ENCODE results near the gene ETFA. TPM values are rescaled to one million over a fixed set of nuclear protein-coding genes. Genes with fewer than 3 reads are reported as not detected.
"Not testable (repeated sequence)": the region's sequence is repeated elsewhere in the genome, so short reads cannot be mapped to it uniquely, and the experiment has no call there.

The ETFA gene
- polyA plus RNA-seq, 3 donors, result 167 to 177 (median 173) TPM

GRCh38 chr15:76285241-76285825, 25.9 kb downstream of the ETFA start:
- DNase-seq (ENCODE audit: low read depth in 3 of 3, low spot score in 2 of 3), result no peak

GRCh38 chr15:76282465-76282864, 28.8 kb downstream of the ETFA start:
- DNase-seq (ENCODE audit: low read depth in 3 of 3, low spot score in 2 of 3), result no peak

- no peak for DNase-seq (ENCODE audit: low read depth in 3 of 3, low spot score in 2 of 3)
Measured at GRCh38 chr15:76278651-76279050, 32.6 kb downstream of the ETFA start.

- no peak for DNase-seq (ENCODE audit: low read depth in 3 of 3, low spot score in 2 of 3)
Measured at GRCh38 chr15:76274821-76275220, 36.4 kb downstream of the ETFA start.

- no peak for DNase-seq (ENCODE audit: low read depth in 3 of 3, low spot score in 2 of 3)
Measured at GRCh38 chr15:76274226-76274625, 37.0 kb downstream of the ETFA start.

GRCh38 chr15:76270876-76271275, 40.4 kb downstream of the ETFA start:
- no peak for DNase-seq (ENCODE audit: low read depth in 3 of 3, low spot score in 2 of 3)

DNA sequence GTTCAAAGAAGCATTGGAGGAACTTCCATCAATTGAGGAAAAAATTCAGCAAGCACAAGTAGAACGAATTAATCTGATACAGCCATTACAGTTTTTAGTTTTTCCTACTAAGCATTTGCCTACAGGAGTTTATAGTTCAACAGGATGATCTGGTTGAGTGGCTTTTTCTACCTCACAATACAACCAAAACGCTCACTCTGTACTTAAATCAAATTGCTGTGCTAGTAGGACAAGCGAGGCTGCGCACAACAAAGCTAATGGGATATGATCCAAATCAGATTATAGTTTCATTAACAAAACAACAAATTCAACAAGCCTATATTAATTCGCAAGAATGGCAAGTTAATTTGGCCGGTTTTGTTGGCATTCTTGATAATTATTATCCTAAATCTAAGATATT, 44.2 kb downstream of the ETFA start:
- no peak for DNase-seq (ENCODE audit: low read depth in 3 of 3, low spot score in 2 of 3)

- not testable (repeated sequence) for DNase-seq (ENCODE audit: low read depth in 3 of 3, low spot score in 2 of 3)
Measured at GRCh38 chr15:76265769-76266168, 45.5 kb downstream of the ETFA start.

GRCh38 chr15:76260246-76260938, 50.9 kb downstream of the ETFA start:
- no peak for DNase-seq (ENCODE audit: low read depth in 3 of 3, low spot score in 2 of 3)

DNA sequence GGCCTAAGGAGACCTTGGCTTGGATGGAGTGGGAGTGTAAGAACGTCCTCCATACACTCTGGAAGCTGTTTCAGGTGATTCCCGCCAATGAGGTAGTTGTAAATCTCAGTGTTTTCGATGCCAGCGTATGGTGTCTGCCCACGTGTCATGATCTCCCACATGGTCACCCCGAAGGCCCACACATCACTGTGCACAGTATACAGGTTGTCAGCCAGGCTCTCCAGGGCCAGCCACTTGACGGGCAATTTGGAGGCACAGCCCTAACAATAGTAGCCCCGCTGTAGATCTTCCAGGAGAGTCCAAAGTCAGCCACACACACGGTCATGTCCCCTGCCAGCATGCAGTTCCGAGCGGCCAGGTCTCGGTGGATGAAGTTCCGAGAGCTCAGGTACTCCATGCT, 51.9 kb downstream of the ETFA start:
- DNase-seq (ENCODE audit: low read depth in 3 of 3, low spot score in 2 of 3), result no peak

DNA sequence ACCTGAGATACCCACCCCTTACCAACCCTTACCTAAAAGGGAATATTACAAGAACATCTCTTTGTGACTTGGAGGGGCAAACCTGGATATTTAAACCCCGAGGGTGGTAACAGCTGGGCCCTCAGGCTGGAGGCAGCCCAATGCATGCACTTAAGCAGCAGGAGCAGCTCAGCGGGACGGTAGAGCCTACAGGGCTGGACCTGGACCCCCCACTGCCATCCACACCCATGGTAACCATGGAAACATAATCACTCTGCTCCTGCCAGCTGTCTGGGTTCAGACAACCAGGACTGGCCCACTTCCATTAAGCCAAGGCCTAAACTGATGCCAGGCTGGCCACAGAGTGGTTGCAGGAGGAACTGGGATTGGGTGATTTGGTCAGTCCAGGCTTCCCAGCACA, 52.8 kb downstream of the ETFA start:
- DNase-seq (ENCODE audit: low read depth in 3 of 3, low spot score in 2 of 3), result no peak

DNA sequence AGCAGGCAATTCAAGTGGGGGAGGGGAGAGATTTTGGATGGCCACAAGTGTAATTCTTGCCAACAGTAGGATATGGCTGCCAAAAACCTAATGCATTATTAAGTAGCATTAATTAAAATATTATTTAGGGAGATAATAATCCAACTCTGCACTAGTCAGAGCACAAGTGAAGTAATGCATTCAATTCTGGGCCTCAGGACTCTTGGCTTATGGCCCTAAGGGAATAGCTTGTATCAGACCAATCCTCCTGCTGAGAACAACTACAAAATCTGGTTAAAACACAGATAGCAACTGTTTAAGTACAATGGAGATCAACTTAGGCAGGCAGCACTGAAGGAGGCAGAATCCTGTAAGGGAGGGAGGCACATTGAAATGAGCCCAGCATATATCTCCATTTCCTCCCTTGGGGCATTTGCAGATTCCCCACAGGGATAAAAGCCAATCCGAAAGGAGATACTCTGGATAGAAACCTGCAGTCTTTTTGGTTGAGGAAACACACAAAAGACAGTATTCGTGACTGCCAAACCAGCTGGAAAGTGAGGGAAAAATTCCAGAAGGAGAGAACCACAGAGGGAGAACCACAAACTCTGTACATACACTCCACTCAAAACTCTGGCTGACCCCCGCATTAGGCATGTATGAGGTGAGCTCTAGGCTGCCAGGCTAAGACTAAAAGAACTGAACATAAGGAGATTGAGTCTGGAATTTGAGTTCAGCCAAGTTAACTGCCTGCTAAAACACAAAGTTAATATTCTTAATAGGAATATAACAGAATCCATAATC, 57.4 kb downstream of the ETFA start:
- no peak for DNase-seq (ENCODE audit: low read depth in 3 of 3, low spot score in 2 of 3)

DNA sequence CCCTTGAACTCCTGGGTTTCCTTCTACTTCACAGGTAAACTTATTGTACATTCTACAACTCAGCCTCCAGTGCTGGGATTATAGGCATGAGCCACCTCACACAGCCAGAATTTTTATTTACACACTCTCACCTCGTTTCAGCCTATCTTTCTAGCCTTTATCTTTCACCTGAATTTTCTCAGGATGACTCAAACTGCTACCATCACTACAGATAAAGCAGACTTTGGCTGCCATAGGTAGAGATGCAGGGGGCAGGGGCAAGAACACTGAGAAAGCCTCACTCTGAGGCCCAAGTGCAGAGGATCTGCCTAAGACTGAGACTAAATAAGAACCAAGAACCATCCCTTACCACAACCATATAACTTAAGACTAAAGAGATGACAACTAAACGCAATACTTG, 59.0 kb downstream of the ETFA start:
- no peak for DNase-seq (ENCODE audit: low read depth in 3 of 3, low spot score in 2 of 3)

- DNase-seq (ENCODE audit: low read depth in 3 of 3, low spot score in 2 of 3), result no peak
Measured at GRCh38 chr15:76251717-76252116, 59.6 kb downstream of the ETFA start.

DNA sequence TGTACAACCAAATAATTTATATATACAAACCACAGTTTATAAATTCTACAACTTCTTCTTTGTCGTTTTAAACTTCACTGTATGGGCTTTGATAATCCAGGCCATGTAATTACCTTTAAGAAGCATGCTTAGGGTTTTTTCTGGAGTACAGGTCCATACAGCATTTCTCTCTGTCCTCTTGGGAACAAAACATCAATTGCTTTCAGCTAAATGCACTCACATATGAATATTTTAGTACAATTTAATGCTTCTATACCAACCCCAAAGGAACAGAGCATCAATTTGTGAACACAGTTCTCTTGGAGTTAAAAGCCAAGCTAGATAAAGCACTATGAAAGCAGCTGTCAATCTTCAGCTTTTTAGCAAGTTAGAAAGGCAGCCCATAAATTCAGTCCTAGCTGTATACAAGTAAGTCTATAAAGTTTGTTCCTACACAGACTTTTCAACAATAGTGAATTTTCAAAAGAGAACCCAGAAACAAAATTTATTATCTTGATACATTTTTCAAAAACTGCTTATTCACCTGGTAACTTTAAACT, 66.1 kb downstream of the ETFA start:
- no peak for DNase-seq (ENCODE audit: low read depth in 3 of 3, low spot score in 2 of 3)

DNA sequence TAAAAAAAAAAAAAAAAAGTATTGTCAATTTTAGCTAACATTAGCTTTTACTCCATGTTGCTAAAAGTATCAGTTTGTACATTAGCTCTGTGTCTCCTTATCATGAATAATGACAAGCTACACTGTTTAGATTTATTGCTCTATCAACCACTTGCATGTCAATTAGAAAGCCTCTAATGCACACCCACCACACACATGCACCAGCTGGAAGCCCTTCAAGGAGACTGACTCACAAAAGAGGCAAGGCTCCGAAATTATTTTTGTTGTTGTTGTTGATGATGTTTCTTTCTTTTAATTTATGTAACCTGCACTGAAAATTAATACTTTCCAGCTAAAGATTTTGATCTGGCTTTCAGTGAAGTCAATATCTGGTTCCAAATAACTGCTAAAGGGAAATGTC, 71.5 kb downstream of the ETFA start:
- no peak for DNase-seq (ENCODE audit: low read depth in 3 of 3, low spot score in 2 of 3)

GRCh38 chr15:76236350-76236749, 74.9 kb downstream of the ETFA start:
- no peak for DNase-seq (ENCODE audit: low read depth in 3 of 3, low spot score in 2 of 3)

DNA sequence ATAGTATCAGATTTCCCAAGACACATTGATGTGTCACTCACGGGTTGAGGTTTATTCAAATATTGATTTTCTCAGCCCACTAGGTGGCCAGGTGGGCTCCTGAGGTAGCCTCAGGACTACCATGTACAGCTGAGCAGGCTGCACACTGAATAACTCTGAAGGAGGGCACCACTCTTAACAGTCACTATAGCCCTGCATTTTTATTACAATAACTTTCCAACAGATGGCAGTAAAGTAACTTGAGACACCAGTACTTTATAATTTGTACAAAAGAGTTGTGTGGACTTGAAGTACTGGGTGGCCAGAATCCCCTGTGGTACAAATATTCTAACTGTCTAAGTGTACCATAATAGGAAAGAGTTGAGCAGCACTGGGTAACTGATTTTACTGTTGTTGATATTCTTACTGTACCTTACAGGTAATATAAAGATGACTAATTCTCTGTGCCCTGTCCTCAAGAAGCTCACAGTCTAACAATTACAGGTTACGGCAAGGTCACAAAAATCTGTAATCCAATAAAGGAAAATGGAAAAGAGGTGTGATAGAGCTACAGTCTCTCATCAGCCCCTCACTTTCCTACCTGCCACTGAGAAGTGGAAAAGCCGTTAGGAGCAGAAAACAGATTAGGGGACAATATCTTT, 76.0 kb downstream of the ETFA start:
- DNase-seq (ENCODE audit: low read depth in 3 of 3, low spot score in 2 of 3), result no peak

- DNase-seq (ENCODE audit: low read depth in 3 of 3, low spot score in 2 of 3), result no peak
Measured at GRCh38 chr15:76234337-76234889, 76.9 kb downstream of the ETFA start.

- no peak for DNase-seq (ENCODE audit: low read depth in 3 of 3, low spot score in 2 of 3)
Measured at GRCh38 chr15:76233921-76234320, 77.3 kb downstream of the ETFA start.

- DNase-seq (ENCODE audit: low read depth in 3 of 3, low spot score in 2 of 3), result no peak
Measured at GRCh38 chr15:76229266-76229665, 82.0 kb downstream of the ETFA start.

Measured in right renal cortex interstitium (tissue), 3 donors.